Measurements from ENCODE around the gene PPP1R26. TPM values are rescaled to one million over a fixed set of nuclear protein-coding genes. Genes with fewer than 3 reads are reported as not detected.
"Not testable (repeated sequence)": the region's sequence is repeated elsewhere in the genome, so short reads cannot be mapped to it uniquely, and the experiment has no call there.

Gene PPP1R26
- total and polyA plus RNA-seq, 9 donors = 9.7 to 15.7 (median 13.5) TPM

GRCh38 chr9:135442075-135442474 lies 37.5 kb upstream of the PPP1R26 start:
- Histone ChIP-seq H3K27me3 (ENCODE audit: control insufficient read depth, insufficient read depth, low read length) (peaks cover 33% of the 10 kb centered on the region), H3K27ac (ENCODE audit: low read length) (no peak overlapping the region), H3K4me1 (ENCODE audit: control insufficient read depth, insufficient read depth, low read length) (no peaks in the 10 kb centered on the region), H3K4me3 (ENCODE audit: low read length) (no peak overlapping the region), H3K9me3 (replicated peaks; ENCODE audit: control insufficient read depth, low read depth, low read length) (no peaks in the 10 kb centered on the region), H3K36me3 (ENCODE audit: control insufficient read depth, insufficient read depth, low read length) (no peaks in the 10 kb centered on the region)
- DNase-seq = no peak
- WGBS (ENCODE audit: insufficient coverage) = 28% methylated on average over 10 of the region's 10 CpGs

GRCh38 chr9:135443797-135444425 lies 35.7 kb upstream of the PPP1R26 start:
- H3K9me3 ChIP-seq (replicated peaks; ENCODE audit: control insufficient read depth, low read depth, low read length) = no peaks in the 10 kb centered on the region
- no peaks in the 10 kb centered on the region for H3K4me1 ChIP-seq (ENCODE audit: control insufficient read depth, insufficient read depth, low read length)
- 52% methylated on average over 24 of the region's 28 CpGs for WGBS (ENCODE audit: insufficient coverage)
- H3K27ac ChIP-seq (ENCODE audit: low read length) = no peak overlapping the region
- H3K4me3 ChIP-seq (ENCODE audit: low read length) = no peak overlapping the region
- peaks cover 32% of the 10 kb centered on the region for H3K27me3 ChIP-seq (ENCODE audit: control insufficient read depth, insufficient read depth, low read length)
- no peaks in the 10 kb centered on the region for H3K36me3 ChIP-seq (ENCODE audit: control insufficient read depth, insufficient read depth, low read length)
- DNase-seq = no peak

- DNase-seq = no peak
- Histone ChIP-seq H3K4me3 (ENCODE audit: low read length) (no peak overlapping the region), H3K9me3 (replicated peaks; ENCODE audit: control insufficient read depth, low read depth, low read length) (no peaks in the 10 kb centered on the region), H3K27ac (ENCODE audit: low read length) (no peak overlapping the region), H3K36me3 (ENCODE audit: control insufficient read depth, insufficient read depth, low read length) (no peaks in the 10 kb centered on the region), H3K4me1 (ENCODE audit: control insufficient read depth, insufficient read depth, low read length) (no peaks in the 10 kb centered on the region), H3K27me3 (ENCODE audit: control insufficient read depth, insufficient read depth, low read length) (peaks cover 14% of the 10 kb centered on the region)
- 64% methylated on average over 5 of the region's 12 CpGs for WGBS (ENCODE audit: insufficient coverage)
Measured at GRCh38 chr9:135447126-135447525, 32.5 kb upstream of the PPP1R26 start.

- DNase-seq = no peak
- Histone ChIP-seq H3K4me3 (ENCODE audit: low read length) (no peak overlapping the region), H3K27ac (ENCODE audit: low read length) (no peak overlapping the region), H3K4me1 (ENCODE audit: control insufficient read depth, insufficient read depth, low read length) (no peaks in the 10 kb centered on the region), H3K9me3 (replicated peaks; ENCODE audit: control insufficient read depth, low read depth, low read length) (no peaks in the 10 kb centered on the region), H3K36me3 (ENCODE audit: control insufficient read depth, insufficient read depth, low read length) (no peaks in the 10 kb centered on the region), H3K27me3 (ENCODE audit: control insufficient read depth, insufficient read depth, low read length) (peaks cover 11% of the 10 kb centered on the region)
- WGBS (ENCODE audit: insufficient coverage) = 23% methylated on average over 10 of the region's 11 CpGs
Measured at GRCh38 chr9:135448663-135449100, 30.9 kb upstream of the PPP1R26 start.

GRCh38 chr9:135449532-135449931 lies 30.1 kb upstream of the PPP1R26 start:
- H3K9me3 ChIP-seq (replicated peaks; ENCODE audit: control insufficient read depth, low read depth, low read length); H3K4me1 ChIP-seq (ENCODE audit: control insufficient read depth, insufficient read depth, low read length); H3K4me3 ChIP-seq (ENCODE audit: low read length); H3K36me3 ChIP-seq (ENCODE audit: control insufficient read depth, insufficient read depth, low read length); H3K27me3 ChIP-seq (ENCODE audit: control insufficient read depth, insufficient read depth, low read length); H3K27ac ChIP-seq (ENCODE audit: low read length); DNase-seq: not testable (repeated sequence)
- WGBS (ENCODE audit: insufficient coverage) = 86% methylated on average over 6 of the region's 11 CpGs

- 94% methylated on average over 8 of the region's 10 CpGs for WGBS (ENCODE audit: insufficient coverage)
- Histone ChIP-seq H3K27ac (ENCODE audit: low read length) (no peak overlapping the region), H3K9me3 (replicated peaks; ENCODE audit: control insufficient read depth, low read depth, low read length) (no peaks in the 10 kb centered on the region), H3K4me3 (ENCODE audit: low read length) (no peak overlapping the region), H3K27me3 (ENCODE audit: control insufficient read depth, insufficient read depth, low read length) (peaks cover 7% of the 10 kb centered on the region), H3K4me1 (ENCODE audit: control insufficient read depth, insufficient read depth, low read length) (no peaks in the 10 kb centered on the region), H3K36me3 (ENCODE audit: control insufficient read depth, insufficient read depth, low read length) (no peaks in the 10 kb centered on the region)
- DNase-seq = no peak
Measured at GRCh38 chr9:135450956-135451355, 28.6 kb upstream of the PPP1R26 start.

GRCh38 chr9:135451909-135452308 lies 27.7 kb upstream of the PPP1R26 start:
- not testable (repeated sequence) for H3K9me3 ChIP-seq (replicated peaks; ENCODE audit: control insufficient read depth, low read depth, low read length); H3K36me3 ChIP-seq (ENCODE audit: control insufficient read depth, insufficient read depth, low read length); H3K4me3 ChIP-seq (ENCODE audit: low read length); DNase-seq; H3K4me1 ChIP-seq (ENCODE audit: control insufficient read depth, insufficient read depth, low read length); H3K27ac ChIP-seq (ENCODE audit: low read length); H3K27me3 ChIP-seq (ENCODE audit: control insufficient read depth, insufficient read depth, low read length)
- WGBS (ENCODE audit: insufficient coverage) = 48% methylated on average over 5 of the region's 7 CpGs

- no peak for DNase-seq
- Histone ChIP-seq H3K9me3 (replicated peaks; ENCODE audit: control insufficient read depth, low read depth, low read length) (no peaks in the 10 kb centered on the region), H3K4me1 (ENCODE audit: control insufficient read depth, insufficient read depth, low read length) (no peaks in the 10 kb centered on the region), H3K27me3 (ENCODE audit: control insufficient read depth, insufficient read depth, low read length) (peaks cover 11% of the 10 kb centered on the region), H3K4me3 (ENCODE audit: low read length) (no peak overlapping the region), H3K36me3 (ENCODE audit: control insufficient read depth, insufficient read depth, low read length) (no peaks in the 10 kb centered on the region), H3K27ac (ENCODE audit: low read length) (no peak overlapping the region)
- 91% methylated on average over 5 of the region's 5 CpGs for WGBS (ENCODE audit: insufficient coverage)
Measured at GRCh38 chr9:135454737-135455136, 24.8 kb upstream of the PPP1R26 start.

- Histone ChIP-seq H3K27ac (ENCODE audit: low read length) (no peak overlapping the region), H3K27me3 (ENCODE audit: control insufficient read depth, insufficient read depth, low read length) (peaks cover 11% of the 10 kb centered on the region)
- 78% methylated on average over 14 of the region's 23 CpGs for WGBS (ENCODE audit: insufficient coverage)
Measured at GRCh38 chr9:135455401-135456030, 24.1 kb upstream of the PPP1R26 start.

GRCh38 chr9:135456436-135457104 lies 23.0 kb upstream of the PPP1R26 start:
- H3K36me3 ChIP-seq (ENCODE audit: control insufficient read depth, insufficient read depth, low read length) = no peaks in the 10 kb centered on the region
- H3K27me3 ChIP-seq (ENCODE audit: control insufficient read depth, insufficient read depth, low read length) = peaks cover 11% of the 10 kb centered on the region
- no peak for DNase-seq
- no peaks in the 10 kb centered on the region for H3K9me3 ChIP-seq (replicated peaks; ENCODE audit: control insufficient read depth, low read depth, low read length)
- H3K4me1 ChIP-seq (ENCODE audit: control insufficient read depth, insufficient read depth, low read length) = no peaks in the 10 kb centered on the region
- H3K27ac ChIP-seq (ENCODE audit: low read length) = no peak overlapping the region
- H3K4me3 ChIP-seq (ENCODE audit: low read length) = no peak overlapping the region
- 55% methylated on average over 9 of the region's 19 CpGs for WGBS (ENCODE audit: insufficient coverage)

More at GRCh38 chr9:135455401-135456030, 24.1 kb upstream of the PPP1R26 start:
- Histone ChIP-seq H3K9me3 (replicated peaks; ENCODE audit: control insufficient read depth, low read depth, low read length) (no peaks in the 10 kb centered on the region), H3K4me3 (ENCODE audit: low read length) (no peak overlapping the region), H3K4me1 (ENCODE audit: control insufficient read depth, insufficient read depth, low read length) (no peaks in the 10 kb centered on the region), H3K36me3 (ENCODE audit: control insufficient read depth, insufficient read depth, low read length) (no peaks in the 10 kb centered on the region)
- DNase-seq = no peak
